GM18873 (cell line): ENCODE data around the gene GRIK1.
"Not testable (repeated sequence)": the region's sequence is repeated elsewhere in the genome, so short reads cannot be mapped to it uniquely, and the experiment has no call there.

ENCODE experiments used
- ATAC-seq: cut with Tn5 transposase; IDR thresholded peaks from one replicate; pipeline ENCODE4 v1.9.1; 2021; ENCODE audit warnings: mild to moderate bottlenecking, moderate library complexity, moderate number of reproducible peaks; ENCODE audit not compliant: unreplicated experiment, low FRiP score

Gene GRIK1

GRCh38 chr21:29939924-29940275 is at the start of gene GRIK1:
Gene GRIK1, minus strand, starts transcription at chr21:29939996.
- no peak for ATAC-seq

- ATAC-seq = no peak
Measured at GRCh38 chr21:29987762-29988161, 48.0 kb upstream of the GRIK1 start.

- no peak for ATAC-seq
Measured at GRCh38 chr21:29985866-29986265, 46.1 kb upstream of the GRIK1 start.

GRCh38 chr21:29979043-29979442 is 39.2 kb upstream of the GRIK1 start:
- no peak for ATAC-seq

GRCh38 chr21:29975776-29976175 is 36.0 kb upstream of the GRIK1 start:
- no peak for ATAC-seq

- ATAC-seq = no peak
Measured at GRCh38 chr21:29973258-29973657, 33.5 kb upstream of the GRIK1 start.

GRCh38 chr21:29961291-29962027 is 21.7 kb upstream of the GRIK1 start:
- ATAC-seq = no peak

- ATAC-seq = no peak
Measured at GRCh38 chr21:29958551-29958950, 18.8 kb upstream of the GRIK1 start.

GRCh38 chr21:29958035-29958434 is 18.2 kb upstream of the GRIK1 start:
- ATAC-seq = not testable (repeated sequence)

- no peak for ATAC-seq
Measured at GRCh38 chr21:29953690-29954089, 13.9 kb upstream of the GRIK1 start.

GRCh38 chr21:29953072-29953471 is 13.3 kb upstream of the GRIK1 start:
- no peak for ATAC-seq

GRCh38 chr21:29951911-29952310 is 12.1 kb upstream of the GRIK1 start:
- no peak for ATAC-seq

- ATAC-seq = no peak
Measured at GRCh38 chr21:29949991-29950390, 10.2 kb upstream of the GRIK1 start.

- no peak for ATAC-seq
Measured at GRCh38 chr21:29947119-29947518, 7.3 kb upstream of the GRIK1 start.

GRCh38 chr21:29943885-29944284 is 4.1 kb upstream of the GRIK1 start:
- no peak for ATAC-seq

GRCh38 chr21:29942034-29942433 is 2.2 kb upstream of the GRIK1 start:
- no peak for ATAC-seq

GRCh38 chr21:29940991-29941390 is 1.2 kb upstream of the GRIK1 start:
- ATAC-seq = no peak

GRCh38 chr21:29940361-29940760 is 565 bp upstream of the GRIK1 start:
- no peak for ATAC-seq

- ATAC-seq = no peak
Measured at GRCh38 chr21:29939104-29939923, 482 bp downstream of the GRIK1 start.

- no peak for ATAC-seq
Measured at GRCh38 chr21:29938776-29939103, 1.1 kb downstream of the GRIK1 start.

GRCh38 chr21:29933088-29933487 is 6.7 kb downstream of the GRIK1 start:
- no peak for ATAC-seq

GRCh38 chr21:29928537-29928936 is 11.3 kb downstream of the GRIK1 start:
- ATAC-seq = no peak
